CD4-positive, alpha-beta T cell treated with Interleukin-6 at 100 ng/mL for 8 hours (primary cell): ENCODE results near the gene IGF2R.
A peak's percentile ranks its signal among the peaks of the same experiment; 100 is the strongest.

Experiments used
- DNase-seq: peaks from one replicate; pipeline ENCODE4 v3.0.0-alpha.2; 2020; ENCODE audit warnings: mixed read lengths, low spot score

IGF2R gene

DNA sequence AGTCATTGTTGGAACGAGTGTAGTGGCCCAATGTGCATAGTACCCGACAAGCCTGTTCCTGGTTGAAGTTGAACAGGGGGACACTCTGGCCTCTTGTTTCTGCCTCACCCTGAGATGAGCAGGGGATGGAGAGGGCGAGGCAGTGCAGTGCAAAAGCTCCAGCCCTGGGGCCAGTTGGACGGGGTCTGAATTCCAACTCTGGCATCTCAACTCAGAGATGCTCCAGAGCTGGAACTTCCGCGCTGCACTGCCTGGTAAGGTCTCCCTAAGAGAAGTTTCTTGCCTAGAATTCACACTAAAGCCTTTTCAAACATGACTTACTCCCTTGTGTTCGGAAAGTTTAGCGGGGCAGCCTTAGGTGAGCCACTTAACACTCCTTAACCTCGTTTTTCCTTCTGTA, 80.5 kb downstream of the IGF2R start:
- DNase-seq = no peak

DNA sequence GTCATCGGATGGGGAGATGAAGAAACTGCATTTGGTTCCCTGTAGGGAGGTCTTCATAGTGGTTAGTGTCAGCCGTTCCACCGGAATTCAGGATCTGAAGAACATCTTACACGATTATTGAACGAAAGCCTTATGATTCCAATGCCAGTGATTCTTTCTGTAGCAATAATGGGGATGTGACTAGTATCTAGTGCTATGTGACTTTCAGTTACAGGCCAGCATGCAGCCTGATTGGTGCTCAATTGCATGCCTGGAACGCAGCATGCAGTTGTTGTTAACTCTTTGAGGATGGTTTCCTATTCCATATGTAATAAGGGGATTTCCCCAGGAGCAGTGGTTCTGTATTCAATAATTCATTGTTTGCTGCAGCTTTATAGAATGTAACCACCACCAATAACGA, 81.1 kb downstream of the IGF2R start:
- no peak for DNase-seq

DNA sequence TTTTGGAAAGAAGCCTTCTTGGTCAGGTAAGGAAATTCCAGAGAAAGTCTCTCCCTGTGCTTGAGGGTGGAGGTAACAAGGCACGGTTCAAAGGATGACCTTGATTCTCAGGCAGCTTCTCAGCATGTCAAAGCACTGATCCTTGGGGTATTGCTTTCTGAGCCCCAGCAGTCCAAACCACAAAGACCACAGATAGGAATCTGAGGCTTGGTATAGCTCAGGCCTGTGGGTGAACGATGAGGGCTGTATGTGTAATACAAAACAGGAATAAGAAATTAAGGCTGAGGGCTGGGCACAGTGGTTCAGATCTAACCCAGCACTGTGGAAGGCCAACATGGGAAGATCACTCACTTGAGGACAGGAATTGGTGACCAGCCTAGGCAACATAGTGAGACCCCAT, 82.5 kb downstream of the IGF2R start:
- no peak for DNase-seq

DNA sequence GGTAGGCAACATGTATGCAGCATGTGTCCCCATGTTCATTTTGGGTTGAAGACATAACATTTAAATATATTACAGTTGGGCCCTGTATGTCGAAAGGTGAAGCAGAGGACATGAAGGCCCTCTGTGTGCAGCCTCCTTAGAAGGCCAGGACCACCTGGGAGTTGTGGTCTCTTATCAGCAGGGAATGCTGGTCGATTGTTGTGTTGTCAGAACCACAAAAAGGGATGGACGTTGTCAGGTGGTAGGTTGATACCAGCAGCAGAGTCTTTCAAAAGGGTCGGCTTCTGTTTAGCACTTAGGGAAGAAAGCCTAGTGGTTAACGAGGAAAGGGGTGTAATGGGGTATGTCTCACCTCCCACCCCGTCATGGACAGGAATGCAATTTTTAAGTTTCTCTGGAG, 85.4 kb downstream of the IGF2R start:
- no peak for DNase-seq

DNA sequence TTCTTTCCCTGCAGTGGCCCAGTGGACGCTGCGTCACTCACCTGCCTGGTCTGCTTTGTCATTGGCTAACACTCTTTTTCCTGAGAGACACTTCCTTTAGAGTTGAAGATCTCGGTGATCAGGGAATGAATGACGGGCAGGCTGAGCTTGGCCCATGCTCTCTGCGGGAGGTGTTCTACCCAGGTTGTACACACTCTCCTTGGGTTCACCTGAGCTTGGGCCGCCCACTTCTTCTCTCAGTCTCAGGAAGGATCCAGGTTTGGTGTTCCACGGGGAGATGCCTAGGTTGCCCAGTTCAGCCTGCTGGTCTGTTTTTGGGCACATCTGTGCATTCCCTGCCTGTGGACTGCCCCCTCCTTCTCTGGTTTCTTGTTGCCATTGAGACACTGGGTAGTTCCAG, 86.0 kb downstream of the IGF2R start:
- DNase-seq = no peak

DNA sequence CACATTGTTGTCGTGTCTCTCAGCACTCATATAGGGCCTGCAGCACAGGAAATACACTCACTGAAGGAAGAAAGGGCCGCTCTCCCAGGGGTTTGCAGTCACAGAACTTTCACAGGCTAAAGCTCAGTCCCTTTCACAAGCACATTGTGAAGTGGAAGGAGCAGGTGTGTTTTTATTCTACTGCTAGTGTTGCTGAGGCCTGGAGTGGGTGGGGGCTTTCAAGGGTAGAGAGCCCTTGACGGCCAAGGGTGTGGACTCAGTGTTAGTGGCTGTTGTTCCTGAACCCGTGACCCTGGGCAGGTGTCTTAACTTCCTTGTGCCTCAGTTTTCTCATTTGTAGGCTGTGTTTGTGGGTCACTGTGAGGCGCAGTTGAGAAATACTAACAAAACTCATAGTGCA, 86.5 kb downstream of the IGF2R start:
- no peak for DNase-seq

DNA sequence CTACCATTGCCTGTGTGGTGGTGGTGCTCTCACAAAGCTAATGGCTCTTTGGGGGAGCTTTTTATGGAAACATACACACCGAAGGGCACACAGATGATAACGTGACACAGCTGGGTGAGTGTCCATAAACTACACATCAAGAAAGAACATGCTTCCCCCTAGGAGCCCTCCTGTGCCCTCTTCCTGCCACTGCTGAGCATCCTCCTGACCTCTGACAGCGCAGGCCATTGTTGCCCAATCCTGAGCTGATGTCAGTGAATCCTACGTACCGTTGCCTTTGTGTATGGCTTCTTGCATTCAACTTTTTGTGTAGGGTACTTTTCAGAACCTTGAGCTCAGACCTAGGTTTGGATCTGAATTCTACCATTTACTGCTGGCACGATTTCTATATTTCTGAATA, 86.9 kb downstream of the IGF2R start:
- no peak for DNase-seq

DNA sequence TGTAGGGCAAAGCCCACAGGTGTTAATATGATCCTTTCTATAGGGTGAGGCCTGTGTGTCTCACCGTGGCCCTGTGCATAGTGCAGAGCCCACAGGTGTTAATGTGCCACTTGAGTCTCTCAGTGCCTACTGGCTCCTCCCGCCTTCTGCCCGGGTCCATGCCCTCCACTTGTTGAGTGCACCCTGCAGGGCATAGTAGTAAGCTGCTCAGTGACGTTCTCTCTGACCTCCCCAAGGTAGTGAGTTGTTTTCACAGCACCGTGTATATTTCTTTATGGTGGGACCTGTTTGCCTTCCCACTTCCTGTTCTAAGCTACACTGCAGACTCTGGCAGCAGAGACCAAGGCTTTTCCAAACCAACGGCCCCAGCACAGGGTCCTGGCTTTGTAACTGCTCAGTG, 88.2 kb downstream of the IGF2R start:
- no peak for DNase-seq

DNA sequence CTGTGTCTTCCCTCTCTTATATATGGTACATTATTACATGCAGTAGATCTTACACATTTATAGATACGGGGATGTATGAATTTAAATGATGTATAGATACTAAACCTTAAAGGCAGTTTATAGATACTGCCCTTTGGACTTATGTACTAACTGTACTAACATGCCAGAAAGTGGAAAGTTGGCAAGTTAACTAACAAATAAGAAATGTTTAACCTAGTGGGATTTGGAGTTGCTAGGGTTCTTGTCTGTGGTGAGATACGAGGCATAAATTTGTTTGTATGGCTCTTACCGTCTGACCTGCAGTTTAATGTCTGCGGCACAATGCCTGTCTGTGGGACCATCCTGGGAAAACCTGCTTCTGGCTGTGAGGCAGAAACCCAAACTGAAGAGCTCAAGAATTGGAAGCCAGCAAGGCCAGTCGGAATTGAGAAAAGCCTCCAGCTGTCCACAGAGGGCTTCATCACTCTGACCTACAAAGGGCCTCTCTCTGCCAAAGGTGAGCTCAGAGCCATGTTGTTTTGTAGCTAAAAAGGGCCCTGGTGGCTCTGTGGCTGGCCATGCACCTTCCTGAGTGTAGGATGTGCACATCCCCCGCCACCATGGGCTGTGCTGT, 89.8 kb downstream of the IGF2R start:
- DNase-seq = no peak

DNA sequence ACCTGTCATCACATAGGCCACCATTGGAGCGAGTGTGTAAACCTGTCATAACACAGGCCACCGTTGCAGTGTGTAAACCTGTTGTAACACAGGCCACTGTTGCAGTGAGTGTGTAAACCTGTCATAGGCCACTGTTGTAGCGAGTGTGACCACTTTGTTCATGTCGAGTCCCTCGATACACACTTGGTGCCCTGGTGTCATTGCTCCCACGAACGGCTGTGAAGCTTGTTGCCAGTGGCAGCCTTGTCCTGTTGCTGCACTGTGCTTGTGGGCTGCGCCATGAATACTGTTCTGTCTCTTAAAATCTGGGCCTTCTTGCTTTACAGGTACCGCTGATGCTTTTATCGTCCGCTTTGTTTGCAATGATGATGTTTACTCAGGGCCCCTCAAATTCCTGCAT, 91.3 kb downstream of the IGF2R start:
- DNase-seq = no peak

DNA sequence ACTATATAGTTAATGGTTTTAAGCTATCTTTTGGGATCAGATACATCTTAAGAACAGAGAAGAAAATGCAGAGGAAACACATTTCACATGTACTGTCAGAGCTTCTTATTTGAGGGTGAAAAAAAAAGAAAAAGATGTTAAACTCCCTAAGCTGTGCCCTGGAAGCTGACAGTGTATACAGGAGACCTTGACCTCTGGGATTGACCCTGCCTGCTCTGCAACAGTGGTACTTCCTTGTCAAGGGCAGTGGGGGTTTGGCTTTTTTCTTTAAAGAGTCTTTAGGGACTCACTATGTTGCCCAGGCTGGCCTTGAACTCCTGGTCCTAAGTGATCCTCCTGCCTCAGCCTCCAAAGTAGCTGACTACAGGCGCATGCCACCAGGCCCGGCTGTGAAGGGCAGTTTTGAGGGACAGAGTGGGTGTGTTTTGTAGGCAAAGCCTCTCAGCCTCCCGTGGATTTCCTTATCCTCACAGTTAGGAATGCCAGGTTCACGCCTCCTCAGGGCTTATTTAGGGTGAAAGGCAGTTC, 92.1 kb downstream of the IGF2R start:
- DNase-seq = no peak

DNA sequence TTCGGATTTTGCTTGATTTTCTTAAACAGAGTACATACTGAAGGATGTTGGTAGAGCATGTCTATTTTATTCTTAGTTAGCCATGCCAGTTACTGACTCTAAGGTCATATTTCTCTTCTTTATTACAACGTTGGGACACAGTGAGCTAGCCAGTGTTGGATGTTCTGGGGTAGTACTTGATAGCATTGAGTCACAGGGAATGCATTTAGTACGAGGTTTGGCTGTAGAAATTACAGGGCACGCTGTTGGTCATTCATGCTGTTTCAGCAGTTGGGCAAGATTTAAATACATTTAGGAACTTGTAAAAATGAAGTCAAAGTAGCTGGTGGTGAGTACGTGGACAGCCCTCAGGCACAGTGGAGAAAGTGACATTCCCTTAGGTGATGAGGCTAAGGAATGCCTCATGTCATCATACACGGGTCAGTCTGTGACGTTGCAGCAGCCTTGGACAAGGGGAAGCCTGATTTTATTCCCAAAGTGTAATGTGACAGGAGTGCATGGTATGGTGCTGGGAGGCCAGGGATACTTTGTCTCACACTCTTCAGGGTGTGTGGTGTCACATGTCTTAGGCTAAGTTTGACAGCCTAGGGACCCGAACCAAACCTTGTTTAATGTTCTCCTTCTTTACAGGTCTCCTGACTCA, 95.0 kb downstream of the IGF2R start:
- no peak for DNase-seq

DNA sequence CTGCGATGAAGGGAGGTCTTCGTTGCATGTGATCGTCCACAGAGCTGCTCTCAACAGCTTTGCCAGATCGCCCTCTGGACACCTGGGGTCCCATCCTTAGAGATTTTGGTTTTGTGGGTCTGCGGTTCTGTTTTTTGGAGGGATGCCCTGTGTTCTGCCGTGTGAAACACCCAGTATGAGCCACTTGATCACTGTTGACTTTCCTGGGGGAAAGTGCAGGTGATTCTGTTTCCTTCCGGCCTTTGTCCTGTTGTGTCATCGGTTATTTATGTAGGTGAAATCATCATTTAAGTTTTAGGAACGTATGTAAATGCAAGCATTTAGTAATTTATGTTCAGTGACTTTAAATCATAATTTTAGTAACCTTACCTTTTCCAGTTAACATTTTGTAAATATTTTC, 96.3 kb downstream of the IGF2R start:
- no peak for DNase-seq

DNA sequence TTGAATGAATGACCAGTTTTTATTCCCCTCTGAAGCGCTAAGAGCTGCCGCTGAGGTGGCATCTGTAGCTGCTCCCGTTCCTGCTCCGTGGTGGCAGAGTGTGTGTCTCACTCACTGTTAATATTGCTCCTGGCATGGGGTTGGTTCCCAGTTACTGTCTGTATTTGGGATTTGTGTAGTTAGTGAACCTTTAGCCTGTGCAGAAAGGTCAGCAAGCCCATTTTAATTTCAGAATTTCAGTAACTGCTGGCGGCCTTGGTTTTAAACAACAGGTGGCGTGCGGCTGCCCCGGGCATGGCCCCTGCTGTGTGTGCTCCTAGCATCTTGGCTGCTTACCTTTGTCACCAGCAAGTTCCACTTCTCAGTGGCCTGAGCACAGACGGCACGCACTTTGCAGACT, 98.7 kb downstream of the IGF2R start:
- DNase-seq = no peak

DNA sequence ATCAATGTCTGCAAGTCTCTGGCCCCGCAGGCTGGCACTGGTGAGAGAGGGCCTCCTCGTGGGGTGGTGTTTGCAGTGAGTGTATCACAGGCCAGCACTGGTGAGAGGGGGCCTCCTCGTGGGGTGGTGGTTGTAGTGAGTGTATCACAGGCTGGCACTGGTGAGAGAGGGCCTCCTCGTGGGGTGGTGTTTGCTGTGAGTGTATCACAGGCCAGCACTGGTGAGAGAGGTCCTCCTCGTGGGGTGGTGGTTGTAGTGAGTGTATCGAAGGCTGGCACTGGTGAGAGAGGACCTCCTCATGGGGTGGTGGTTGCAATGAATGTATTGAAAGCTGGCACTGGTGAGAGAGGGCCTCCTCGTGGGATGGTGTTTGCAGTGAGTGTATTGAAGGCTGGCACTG, 99.5 kb downstream of the IGF2R start:
- no peak for DNase-seq

DNA sequence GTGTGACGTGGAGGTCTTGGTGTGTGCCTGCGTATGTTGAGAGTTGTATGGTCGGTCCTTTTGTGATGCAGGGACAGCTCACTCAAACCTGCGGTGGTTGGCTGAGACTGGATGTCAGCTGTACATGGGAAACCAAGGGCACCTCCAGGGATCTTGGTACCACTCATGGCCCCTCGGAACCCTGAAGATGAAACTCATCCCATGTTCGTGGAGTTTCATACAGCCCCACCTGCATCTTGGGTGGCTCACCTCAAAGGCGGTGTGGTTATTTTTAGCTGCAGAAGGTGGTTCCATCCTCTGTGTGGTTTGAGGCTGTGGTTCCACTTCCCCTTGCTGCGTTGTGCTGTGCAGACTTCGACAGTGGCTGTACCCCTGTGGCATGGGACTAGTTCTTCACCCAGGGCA, 100.2 kb downstream of the IGF2R start:
- DNase-seq = peak; percentile 27

DNA sequence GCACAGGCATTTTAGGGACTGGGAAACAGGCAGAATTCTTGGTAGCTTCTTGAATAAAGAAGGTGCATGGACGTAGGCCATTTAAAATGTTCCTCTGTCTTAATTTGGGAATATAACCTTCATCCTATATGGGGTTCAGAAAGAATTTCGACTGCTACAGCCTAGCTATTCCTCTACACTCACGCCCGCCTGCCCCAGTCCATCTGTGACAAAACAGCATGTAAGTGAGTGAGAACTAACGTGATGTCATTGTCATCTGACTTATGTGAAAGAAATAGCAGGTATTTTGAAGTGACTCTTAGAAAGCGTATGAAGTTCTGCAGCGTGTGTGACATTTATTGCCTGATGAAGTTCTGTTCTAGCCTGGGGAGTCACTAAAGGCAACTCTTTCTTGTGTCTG, 100.6 kb downstream of the IGF2R start:
- no peak for DNase-seq

DNA sequence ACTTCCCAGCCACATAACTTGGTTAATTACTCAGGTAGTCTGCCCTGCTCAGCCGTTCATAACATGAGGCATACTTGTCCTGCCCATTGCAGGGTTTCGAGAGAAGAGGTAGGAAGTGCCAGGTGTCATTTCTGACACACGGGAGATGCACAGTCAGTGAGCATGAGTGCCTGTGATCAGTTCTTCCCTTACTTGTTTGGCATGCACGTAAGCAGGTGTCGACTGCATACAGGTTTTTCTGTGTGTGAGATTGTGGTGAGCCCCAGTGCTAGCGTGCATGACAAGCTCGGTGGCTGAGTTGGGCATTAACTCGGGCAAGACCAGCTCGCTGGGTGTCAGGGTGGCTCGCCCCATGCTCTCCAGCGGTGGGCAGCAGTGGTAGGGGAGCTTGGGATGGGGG, 101.5 kb downstream of the IGF2R start:
- DNase-seq = no peak

DNA sequence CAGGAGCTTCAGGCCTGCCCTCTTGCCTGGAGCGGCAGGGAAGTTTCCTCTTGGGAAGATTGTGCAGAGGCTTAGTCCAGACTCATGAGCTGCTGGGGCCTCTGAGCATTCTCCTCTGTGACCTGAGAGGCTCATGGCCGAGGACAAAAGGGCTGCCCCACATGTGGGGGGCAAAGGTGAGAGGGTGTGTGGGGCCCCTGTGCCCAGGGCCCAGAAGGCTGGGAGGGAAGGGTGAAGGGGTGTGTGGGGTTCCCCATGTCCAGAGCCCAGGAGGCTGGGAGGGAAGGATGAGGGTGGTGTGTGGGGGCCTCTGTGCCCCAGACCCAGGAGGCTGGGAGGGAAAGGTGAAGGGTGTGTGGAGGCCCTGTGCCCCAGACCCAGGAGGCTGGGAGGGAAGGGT, 101.9 kb downstream of the IGF2R start:
- no peak for DNase-seq

DNA sequence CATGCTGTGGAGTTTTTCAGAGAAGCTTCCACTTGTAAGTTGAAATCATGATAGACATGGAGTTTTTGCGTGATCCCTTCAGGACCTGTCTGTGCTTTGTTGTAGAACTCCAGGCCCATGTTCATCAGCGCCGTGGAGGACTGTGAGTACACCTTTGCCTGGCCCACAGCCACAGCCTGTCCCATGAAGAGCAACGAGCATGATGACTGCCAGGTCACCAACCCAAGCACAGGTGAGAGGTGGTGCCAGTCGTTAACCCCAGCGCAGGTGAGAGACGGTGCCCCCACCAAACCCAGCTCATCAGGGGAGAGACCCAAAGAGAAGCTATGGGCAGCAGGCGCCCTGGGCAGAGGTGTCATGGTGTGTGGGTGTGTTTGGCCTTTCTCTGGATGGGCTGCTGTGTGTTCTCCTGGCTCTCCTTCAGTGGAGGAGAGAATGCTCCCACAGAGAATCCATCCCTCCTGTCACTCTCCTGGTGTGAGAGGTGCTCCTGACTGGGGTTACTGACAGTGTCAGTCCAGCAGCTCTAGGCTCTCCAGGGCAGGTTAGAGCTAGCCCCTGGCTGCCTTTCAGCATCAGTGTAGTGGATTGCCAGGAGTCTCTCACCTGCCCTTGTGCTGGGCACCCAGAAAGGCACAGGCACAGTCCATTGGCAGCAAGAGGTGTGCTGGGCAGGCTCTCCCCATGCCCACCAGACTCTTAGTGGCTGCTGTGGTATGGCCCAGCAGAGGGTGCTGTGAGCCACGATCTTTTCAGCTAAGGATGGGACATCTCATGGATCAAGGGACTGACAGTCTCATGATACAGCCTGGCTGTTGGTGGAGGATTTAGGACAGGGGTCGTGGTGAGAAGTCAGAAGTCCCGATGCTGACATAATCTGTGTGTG, 103.2 kb downstream of the IGF2R start:
- DNase-seq = no peak

DNA sequence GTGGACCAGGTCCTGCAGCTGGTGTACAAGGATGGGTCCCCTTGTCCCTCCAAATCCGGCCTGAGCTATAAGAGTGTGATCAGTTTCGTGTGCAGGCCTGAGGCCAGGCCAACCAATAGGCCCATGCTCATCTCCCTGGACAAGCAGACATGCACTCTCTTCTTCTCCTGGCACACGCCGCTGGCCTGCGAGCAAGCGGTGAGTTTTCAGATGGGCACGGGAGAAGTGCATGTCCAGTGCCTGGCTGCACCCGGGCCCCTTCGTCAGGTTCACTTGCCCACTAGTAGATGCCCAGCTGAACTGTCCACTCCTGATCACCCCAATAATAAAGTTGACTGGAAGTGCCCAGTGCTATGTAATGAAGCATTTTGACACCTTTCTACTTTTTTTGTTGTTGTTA, 104.4 kb downstream of the IGF2R start:
- no peak for DNase-seq

DNA sequence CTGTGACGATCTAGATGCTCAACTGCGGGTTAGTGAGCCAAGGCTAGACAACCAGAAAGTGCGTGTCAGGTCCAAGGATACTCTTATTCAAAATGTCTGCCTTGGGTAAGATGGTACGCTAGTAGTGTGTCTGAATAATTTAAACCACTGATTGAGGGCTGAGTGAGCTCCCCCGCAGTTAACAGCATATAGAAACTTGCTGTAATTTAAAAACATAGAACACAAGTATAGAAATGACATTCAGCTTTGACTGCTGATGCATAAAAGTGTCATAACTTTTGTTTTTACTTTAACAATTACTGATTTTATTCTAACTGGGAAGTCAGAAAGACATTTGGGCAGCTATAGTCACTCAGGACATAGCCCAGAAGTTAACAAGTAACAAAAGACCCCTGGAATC, 107.1 kb downstream of the IGF2R start:
- DNase-seq = no peak

DNA sequence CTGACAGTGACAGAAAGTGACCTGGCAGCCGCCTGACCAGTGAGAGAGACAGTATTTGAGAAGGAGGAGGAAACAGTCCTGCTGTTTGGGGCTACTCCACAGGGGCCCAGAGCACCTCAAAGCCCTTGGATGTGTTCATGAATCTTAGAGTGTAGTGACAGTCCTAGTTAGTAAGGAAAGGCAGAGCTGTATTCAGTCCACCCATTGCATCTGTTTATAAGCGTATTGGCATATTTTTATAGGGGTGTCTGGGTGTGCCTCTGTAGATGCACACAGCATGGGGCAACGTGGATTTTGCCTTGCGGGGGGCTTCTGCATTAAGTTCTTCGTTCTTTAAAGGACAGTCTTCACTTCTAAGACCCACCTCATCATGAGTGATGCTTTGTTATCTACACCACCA, 108.1 kb downstream of the IGF2R start:
- no peak for DNase-seq
